Measurements from ENCODE around the gene FBXO17. TPM values are rescaled to one million over a fixed set of nuclear protein-coding genes. Genes with fewer than 3 reads are reported as not detected.

Gene FBXO17
- total RNA-seq, 2 donors from 2014 or later: 1.7 to 1.9 TPM

DNA sequence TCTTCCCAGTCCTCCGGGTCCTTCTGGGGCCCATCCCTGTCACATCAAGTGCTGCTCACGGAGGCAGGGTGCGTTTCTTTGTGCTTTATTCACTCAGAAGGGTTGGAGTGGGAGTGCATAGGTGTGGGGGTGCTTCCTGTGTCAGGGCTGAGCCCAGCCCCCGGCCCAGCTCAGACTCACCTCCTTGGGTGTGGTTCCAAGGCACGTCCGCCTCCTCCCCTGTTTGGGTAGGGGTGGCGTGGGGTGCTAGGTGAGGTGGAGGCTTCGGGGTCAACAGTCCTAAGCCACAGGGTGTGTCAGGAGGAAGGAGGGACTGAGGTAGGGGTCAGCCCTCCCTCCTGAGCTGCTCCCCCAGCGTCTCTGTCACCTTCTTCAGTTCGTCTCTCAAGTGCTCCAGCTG, 66.6 kb downstream of the FBXO17 start:
- intact Hi-C loops (cut with DNase I): no loop called here
- no peak overlapping the region for H3K9ac ChIP-seq (ENCODE audit: low read depth in 2 of 2, low read length in 2 of 2)
- H3K36me3 ChIP-seq: no peaks in the 10 kb centered on the region
- H3K9me3 ChIP-seq: no peaks in the 10 kb centered on the region
- H3K4me1 ChIP-seq: no peaks in the 10 kb centered on the region
- no peaks in the 10 kb centered on the region for H3K27me3 ChIP-seq
- TF ChIP-seq, protein P1, sequence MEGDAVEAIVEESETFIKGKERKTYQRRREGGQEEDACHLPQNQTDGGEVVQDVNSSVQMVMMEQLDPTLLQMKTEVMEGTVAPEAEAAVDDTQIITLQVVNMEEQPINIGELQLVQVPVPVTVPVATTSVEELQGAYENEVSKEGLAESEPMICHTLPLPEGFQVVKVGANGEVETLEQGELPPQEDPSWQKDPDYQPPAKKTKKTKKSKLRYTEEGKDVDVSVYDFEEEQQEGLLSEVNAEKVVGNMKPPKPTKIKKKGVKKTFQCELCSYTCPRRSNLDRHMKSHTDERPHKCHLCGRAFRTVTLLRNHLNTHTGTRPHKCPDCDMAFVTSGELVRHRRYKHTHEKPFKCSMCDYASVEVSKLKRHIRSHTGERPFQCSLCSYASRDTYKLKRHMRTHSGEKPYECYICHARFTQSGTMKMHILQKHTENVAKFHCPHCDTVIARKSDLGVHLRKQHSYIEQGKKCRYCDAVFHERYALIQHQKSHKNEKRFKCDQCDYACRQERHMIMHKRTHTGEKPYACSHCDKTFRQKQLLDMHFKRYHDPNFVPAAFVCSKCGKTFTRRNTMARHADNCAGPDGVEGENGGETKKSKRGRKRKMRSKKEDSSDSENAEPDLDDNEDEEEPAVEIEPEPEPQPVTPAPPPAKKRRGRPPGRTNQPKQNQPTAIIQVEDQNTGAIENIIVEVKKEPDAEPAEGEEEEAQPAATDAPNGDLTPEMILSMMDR (IDR thresholded peaks at IDR 0.05): no peak
- no peak overlapping the region for H3K4me3 ChIP-seq
- no peak for DNase-seq
- H3K27ac ChIP-seq: no peak overlapping the region

DNA sequence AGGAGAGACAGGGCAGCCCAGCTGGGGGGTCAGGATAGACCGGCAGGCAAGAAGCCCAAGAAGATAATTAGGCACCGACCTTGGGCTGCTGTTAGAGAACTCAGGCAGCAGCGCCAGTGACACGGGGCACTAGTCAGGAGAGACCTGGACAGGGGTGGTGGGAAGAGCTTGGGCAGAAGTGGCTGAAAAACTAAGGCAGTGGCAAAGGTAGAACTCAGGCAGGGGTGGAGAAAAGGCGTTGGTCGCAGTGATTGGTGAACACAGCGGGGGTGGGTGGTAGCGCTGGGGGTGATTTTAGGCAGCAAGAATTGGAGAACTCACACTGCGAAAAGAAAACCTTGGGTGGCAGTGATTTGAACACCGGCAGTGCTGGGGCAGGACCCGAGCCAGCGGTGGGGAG, 67.9 kb downstream of the FBXO17 start:
- DNase-seq: no peak
- no peak overlapping the region for H3K27ac ChIP-seq
- no peaks in the 10 kb centered on the region for H3K4me1 ChIP-seq
- TF ChIP-seq, protein P1 (IDR thresholded peaks at IDR 0.05): no peak
- H3K36me3 ChIP-seq: no peaks in the 10 kb centered on the region
- H3K4me3 ChIP-seq: no peak overlapping the region
- H3K27me3 ChIP-seq: no peaks in the 10 kb centered on the region
- intact Hi-C loops (cut with DNase I): no loop called here
- no peaks in the 10 kb centered on the region for H3K9me3 ChIP-seq
- no peak overlapping the region for H3K9ac ChIP-seq (ENCODE audit: low read depth in 2 of 2, low read length in 2 of 2)

DNA sequence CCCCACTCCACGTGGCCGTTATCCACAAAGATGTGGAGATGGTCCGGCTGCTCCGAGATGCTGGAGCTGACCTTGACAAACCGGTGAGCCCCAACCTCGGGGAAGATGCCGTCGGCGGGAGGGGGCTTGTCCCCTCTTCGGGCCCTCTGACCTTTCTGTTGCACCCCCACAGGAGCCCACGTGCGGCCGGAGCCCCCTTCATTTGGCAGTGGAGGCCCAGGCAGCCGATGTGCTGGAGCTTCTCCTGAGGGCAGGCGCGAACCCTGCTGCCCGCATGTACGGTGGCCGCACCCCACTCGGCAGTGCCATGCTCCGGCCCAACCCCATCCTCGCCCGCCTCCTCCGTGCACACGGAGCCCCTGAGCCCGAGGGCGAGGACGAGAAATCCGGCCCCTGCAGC, 68.3 kb downstream of the FBXO17 start:
- H3K4me1 ChIP-seq: no peaks in the 10 kb centered on the region
- H3K9ac ChIP-seq (ENCODE audit: low read depth in 2 of 2, low read length in 2 of 2): no peak overlapping the region
- H3K9me3 ChIP-seq: no peaks in the 10 kb centered on the region
- H3K36me3 ChIP-seq: no peaks in the 10 kb centered on the region
- intact Hi-C loops (cut with DNase I): no loop called here
- no peaks in the 10 kb centered on the region for H3K27me3 ChIP-seq
- DNase-seq: no peak
- no peak overlapping the region for H3K27ac ChIP-seq
- no peak overlapping the region for H3K4me3 ChIP-seq
- TF ChIP-seq, protein P1 (IDR thresholded peaks at IDR 0.05): no peak

DNA sequence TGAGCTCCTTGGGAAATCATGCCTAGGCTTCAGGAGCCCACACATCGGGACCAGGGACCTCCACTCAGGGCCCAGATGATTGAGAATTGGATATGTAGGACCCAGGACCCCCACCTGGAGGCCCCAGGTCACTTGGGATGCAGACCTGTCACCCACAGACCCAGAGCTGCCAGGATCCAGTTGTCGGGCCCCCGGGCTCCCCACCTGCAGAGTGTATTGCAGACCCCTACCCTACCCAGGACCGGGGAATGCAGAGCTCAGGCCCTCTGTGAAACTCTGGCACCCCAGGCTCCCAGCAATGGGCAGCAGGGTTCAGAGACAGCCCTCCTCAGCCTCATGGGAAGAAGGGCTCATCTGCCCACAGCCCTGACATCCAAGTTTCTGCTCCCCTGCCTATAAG, 69.9 kb downstream of the FBXO17 start:
- Histone ChIP-seq H3K27ac (no peak overlapping the region), H3K4me1 (no peaks in the 10 kb centered on the region), H3K9me3 (no peaks in the 10 kb centered on the region), H3K36me3 (no peaks in the 10 kb centered on the region), H3K27me3 (no peaks in the 10 kb centered on the region), H3K4me3 (no peak overlapping the region), H3K9ac (ENCODE audit: low read depth in 2 of 2, low read length in 2 of 2) (no peak overlapping the region)
- intact Hi-C loops (cut with DNase I): no loop called here
- DNase-seq: no peak
- TF ChIP-seq, protein P1 (IDR thresholded peaks at IDR 0.05): no peak

DNA sequence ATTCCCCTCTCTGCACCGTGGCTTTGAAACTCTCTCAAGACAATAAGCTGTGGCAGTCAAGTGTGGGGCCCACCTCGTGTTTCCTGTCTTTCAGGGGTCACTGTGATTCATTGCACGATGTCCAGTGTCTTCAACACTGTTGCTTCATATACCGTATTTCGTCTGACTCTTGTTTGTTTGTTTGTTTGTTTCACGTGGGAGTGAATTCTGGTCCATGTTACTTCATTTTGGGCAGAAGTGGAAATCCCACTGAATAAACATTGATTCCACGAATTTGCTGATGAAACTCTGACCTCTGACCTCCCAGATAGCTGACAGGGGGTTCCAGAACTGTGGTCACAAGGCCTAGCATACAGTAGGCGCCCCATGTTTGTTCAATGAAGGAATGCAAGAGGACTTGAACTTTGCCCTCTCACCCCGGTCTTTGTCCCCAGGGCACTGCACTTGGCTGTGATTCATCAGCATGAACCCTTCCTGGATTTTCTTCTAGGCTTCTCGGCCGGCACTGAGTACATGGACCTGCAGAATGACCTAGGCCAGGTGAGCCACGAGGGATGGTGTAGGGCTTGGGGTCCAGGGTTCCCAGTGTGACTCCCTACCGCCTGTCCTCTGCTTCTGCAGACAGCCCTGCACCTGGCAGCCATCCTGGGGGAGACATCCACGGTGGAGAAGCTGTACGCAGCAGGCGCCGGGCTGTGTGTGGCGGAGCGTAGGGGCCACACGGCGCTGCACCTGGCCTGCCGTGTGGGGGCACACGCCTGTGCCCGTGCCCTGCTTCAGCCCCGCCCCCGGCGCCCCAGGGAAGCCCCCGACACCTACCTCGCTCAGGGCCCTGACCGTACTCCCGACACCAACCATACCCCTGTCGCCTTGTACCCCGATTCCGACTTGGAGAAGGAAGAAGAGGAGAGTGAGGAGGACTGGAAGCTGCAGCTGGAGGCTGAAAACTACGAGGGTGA, 70.7 kb downstream of the FBXO17 start:
- DNase-seq: no peak
- Histone ChIP-seq H3K4me3 (no peak overlapping the region), H3K4me1 (no peaks in the 10 kb centered on the region), H3K36me3 (no peaks in the 10 kb centered on the region), H3K27me3 (no peaks in the 10 kb centered on the region), H3K9me3 (no peaks in the 10 kb centered on the region), H3K9ac (ENCODE audit: low read depth in 2 of 2, low read length in 2 of 2) (no peak overlapping the region), H3K27ac (no peak overlapping the region)
- TF ChIP-seq, protein P1 (IDR thresholded peaks at IDR 0.05): no peak
- intact Hi-C loops (cut with DNase I): no loop called here

Data from colonic mucosa (tissue), 4 donors.